ENCODE results near the gene STX1A.
A peak's percentile ranks its signal among the peaks of the same experiment; 100 is the strongest.
"Not testable (repeated sequence)": the region's sequence is repeated elsewhere in the genome, so short reads cannot be mapped to it uniquely, and the experiment has no call there.

The STX1A gene

GRCh38 chr7:73735528-73735905 is 16.0 kb upstream of the STX1A start:
- DNase-seq (ENCODE audit: low read depth in 2 of 2) = no peak

GRCh38 chr7:73734619-73735527 is 15.4 kb upstream of the STX1A start:
- peak; percentile 49 to 52 for DNase-seq (ENCODE audit: low read depth in 2 of 2)

- DNase-seq (ENCODE audit: low read depth in 2 of 2) = no peak
Observed at GRCh38 chr7:73732397-73732796, 12.9 kb upstream of the STX1A start.

DNA sequence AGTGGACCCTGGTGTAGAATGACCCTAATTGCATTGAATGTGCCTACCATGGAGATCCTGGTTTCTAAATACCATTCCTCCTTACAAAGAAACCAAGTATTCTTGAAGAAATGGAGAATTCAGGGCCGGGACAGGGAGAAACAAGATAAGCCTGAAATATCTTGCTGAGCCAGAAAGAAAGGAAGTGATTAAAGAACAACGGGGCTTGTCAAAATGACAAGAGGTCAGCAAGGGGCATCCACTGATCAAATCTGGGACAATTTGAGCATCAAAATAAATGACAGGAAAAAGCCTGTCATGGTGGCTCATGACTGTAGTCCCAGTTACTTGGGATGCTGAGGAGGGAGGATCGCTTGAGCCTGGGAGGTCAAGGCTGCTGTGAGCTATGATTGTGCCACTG is 11.0 kb upstream of the STX1A start:
- no peak for DNase-seq (ENCODE audit: low read depth in 2 of 2)

DNA sequence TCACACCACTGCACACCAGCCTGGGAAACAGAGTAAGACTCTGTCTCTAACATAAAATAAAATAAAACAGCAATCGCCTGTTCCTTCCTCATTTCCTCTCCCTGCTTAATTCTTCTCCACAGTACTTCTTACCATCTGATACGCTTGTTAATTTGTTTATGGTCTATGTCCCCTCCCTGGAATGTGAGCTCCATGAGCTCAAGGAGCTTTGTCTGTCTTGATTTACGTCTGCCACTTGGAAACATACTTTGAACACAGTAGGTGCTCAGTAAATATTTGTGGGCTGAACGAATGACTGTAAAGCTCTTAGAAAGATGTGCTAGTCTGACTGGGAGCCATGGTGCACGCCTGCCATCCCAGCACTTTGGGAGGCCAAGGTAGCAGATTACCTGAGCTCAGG is 9.1 kb upstream of the STX1A start:
- no peak for DNase-seq (ENCODE audit: low read depth in 2 of 2)

GRCh38 chr7:73727952-73728351 is 8.5 kb upstream of the STX1A start:
- no peak for DNase-seq (ENCODE audit: low read depth in 2 of 2)

GRCh38 chr7:73726083-73726466 is 6.6 kb upstream of the STX1A start:
- no peak for DNase-seq (ENCODE audit: low read depth in 2 of 2)

DNA sequence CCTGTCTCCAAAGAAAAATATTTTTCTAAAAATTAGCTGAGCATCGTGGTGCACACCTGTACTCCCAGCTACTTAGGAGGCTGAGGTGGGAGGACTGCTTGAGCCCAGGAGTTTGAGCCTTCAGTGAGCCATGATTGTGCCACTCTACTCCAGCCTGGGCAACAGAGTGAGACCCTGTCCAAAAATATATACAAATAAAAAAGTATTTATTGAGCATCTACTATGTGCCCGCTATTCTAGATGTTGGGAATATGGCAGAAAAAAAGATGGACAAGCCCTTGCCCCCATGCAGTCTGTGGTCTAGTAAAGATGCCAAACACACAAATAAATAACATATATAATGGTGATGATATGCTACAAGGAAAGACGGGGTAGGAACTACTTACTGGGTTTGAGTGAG is 4.3 kb upstream of the STX1A start:
- DNase-seq (ENCODE audit: low read depth in 2 of 2) = no peak

DNA sequence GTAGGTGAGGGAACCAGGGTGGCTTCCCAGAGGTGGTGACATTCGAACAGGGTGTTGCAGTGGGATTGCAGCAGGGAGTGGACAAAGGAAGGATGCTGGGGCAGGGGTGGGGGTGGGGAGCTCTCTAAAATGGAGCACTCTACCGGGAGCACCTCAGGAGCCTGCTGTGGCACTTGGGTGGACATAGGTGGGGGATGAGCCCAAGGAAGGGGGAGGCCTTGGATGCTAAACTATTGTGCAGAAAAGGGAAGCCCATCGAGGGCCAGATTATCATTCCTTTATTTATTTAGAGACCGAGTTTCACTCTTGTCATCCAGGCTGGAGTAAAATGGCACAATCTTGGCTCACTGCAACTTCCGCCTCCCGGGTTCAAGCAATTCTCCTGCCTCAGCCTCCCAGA is 3.3 kb upstream of the STX1A start:
- DNase-seq (ENCODE audit: low read depth in 2 of 2) = no peak

GRCh38 chr7:73722182-73722581 is 2.7 kb upstream of the STX1A start:
- not testable (repeated sequence) for DNase-seq (ENCODE audit: low read depth in 2 of 2)

DNA sequence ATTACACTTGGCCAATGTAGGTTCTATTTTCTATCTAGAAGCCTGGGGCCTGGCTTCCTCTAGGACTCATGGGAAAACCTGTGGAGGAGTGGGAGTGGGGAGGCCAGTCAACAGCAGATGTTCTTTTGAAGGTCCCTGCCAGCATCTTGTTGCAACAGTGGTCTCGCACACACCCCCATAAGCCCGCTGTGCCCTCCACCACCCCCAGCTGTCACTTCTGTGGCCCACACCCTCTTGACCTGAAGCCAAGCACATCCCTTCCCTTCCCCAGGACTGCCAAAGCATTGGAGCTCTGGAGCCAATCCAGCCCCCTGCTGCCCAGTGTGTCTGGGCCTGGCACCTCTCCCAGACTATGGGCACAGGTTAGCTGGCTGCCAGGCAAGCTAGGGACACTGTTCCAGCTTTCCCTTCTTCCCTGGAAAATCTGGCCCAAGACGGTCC is 1.9 kb upstream of the STX1A start:
- DNase-seq (ENCODE audit: low read depth in 2 of 2) = no peak

DNA sequence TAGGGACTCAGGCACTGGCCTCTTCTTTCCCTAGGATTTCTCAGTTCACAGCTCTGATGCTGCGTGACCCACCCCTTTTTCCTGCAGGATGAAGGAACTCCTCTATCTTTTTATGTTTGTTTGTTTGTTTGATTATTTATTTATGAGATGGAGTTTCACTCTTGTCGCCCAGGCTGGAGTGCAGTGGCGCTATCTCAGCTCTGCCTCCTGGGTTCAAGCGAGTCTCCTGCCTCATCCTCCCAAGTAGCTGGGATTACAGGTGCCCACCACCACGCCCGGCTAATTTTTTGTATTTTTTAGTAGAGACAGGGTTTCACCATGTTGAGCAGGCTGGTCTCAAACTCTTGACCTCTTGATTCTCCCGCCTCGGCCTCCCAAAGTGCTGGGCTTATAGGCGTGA is 974 bp upstream of the STX1A start:
- DNase-seq (ENCODE audit: low read depth in 2 of 2) = not testable (repeated sequence)

GRCh38 chr7:73719806-73720169 is 319 bp upstream of the STX1A start:
- DNase-seq (ENCODE audit: low read depth in 2 of 2) = no peak

DNA sequence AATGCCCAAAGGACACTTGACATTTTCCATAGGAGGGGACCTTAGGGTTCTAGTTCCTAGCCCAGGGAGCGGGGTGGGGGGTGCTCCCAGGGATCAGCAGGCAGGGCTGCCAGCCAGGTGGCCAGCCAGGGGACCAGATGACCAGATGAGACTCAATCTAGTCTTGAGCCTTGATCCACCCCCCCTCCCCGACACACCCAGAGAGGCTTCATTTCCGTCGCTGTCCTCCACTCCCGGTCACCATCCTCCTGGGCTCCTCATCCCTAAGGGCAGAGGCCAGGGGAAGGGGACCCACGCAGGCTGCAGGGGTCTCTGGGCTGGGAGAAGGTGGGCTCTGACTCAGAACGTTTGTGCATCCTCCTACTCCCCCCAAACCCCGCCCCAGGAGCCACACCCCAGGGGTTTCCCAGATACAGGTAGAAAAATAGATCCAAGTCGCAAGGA is 1.0 kb downstream of the STX1A start:
- no peak for DNase-seq (ENCODE audit: low read depth in 2 of 2)

- DNase-seq (ENCODE audit: low read depth in 2 of 2) = peak in 1 of 2 experiments; percentile 59
Observed at GRCh38 chr7:73717991-73718405, 1.5 kb downstream of the STX1A start.

- DNase-seq (ENCODE audit: low read depth in 2 of 2) = no peak
Observed at GRCh38 chr7:73717025-73717807, 2.3 kb downstream of the STX1A start.

DNA sequence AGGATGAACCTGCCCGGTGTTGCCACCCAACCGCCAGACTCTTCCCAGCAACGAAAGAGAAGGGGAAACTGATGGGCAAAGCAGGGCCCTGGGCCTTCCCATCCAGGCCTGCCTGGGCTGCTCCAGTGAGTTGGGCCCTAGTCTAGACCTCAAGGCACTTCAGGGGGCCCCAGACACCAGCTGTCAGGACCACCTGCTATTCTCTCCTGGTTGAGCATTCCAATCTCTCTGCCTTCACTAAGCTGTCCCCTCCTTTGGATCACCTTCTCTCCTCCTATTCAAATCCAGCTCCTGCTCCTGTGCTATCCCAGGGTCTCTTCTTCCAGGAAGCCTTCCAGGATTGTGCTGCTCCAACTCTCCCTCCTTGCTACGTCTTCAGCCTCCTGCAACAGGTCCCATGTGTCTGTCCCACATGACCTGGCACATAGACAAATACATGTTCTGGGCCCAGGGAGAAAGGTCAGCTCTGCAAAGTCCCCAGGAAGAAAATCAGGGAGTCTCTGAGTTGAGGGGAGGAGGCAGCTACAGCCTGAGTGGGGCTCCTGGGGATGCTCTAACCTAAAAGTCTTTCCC is 3.1 kb downstream of the STX1A start:
- no peak for DNase-seq (ENCODE audit: low read depth in 2 of 2)

DNA sequence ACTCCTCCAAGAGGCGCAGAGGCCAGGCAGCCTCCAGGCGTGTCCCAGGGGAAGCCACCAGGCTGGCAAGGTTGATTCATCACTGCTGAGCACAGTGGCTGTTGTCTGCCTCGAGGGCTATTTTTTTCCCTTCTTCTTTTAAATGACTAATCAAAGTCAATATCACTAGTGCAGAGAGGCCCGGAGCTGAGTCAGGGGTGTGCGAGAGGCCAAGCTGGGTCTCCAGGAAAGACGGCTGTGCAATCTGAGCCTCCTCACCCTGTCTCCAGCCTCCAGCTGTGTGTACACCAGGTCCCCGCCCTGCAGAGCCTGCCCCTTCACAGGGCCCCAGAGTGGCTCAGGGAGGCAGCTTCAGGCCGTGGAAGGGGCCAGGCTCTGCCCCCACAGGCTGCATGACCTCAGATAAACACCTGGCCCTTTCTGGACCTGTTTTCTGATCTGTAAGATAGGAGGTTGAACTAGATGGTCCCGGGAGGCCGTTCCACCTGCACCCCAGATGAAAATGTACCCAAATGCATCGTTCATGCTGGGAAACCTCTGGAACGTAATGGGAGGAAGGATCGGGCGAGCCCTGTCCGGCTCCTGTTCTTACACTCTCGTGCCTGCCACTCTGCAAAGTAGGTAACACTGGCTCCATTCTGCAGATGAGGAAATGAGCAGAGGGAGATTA is 3.7 kb downstream of the STX1A start:
- DNase-seq (ENCODE audit: low read depth in 2 of 2) = peak; percentile 67 to 72

GRCh38 chr7:73713319-73713718 is 6.2 kb downstream of the STX1A start:
- not testable (repeated sequence) for DNase-seq (ENCODE audit: low read depth in 2 of 2)

GRCh38 chr7:73712773-73713172 is 6.7 kb downstream of the STX1A start:
- DNase-seq (ENCODE audit: low read depth in 2 of 2) = no peak

- no peak for DNase-seq (ENCODE audit: low read depth in 2 of 2)
Observed at GRCh38 chr7:73708961-73709549, 10.4 kb downstream of the STX1A start.

Data from fibroblast of skin of left quadriceps (primary cell).